ENCODE measurements around the gene SSTR1. TPM values are rescaled to one million over a fixed set of nuclear protein-coding genes. Genes with fewer than 3 reads are reported as not detected.

SSTR1 gene
- total RNA-seq, 1 experiment from 2014 or later = not detected

- ATAC-seq (no peak), DNase-seq (ENCODE audit: low read depth, low spot score) (no peak)
- no peaks in the 10 kb centered on the region for H3K27me3 ChIP-seq (ENCODE audit: insufficient read depth, low read length)
- no peaks in the 10 kb centered on the region for H3K9me2 ChIP-seq (ENCODE audit: insufficient read depth)
- POLR2A ChIA-PET = no interaction called here
- peaks cover 0 to 3% of the 10 kb centered on the region in 2 experiments; a peak in 1 of 4 replicates for H3K9me3 ChIP-seq (ENCODE audit: control insufficient read depth in 1 of 2, insufficient read depth in 1 of 2, low read depth in 1 of 2, low read length in 2 of 2)
- no peak overlapping the region for H2AFZ ChIP-seq (ENCODE audit: low read depth, low read length, poor library complexity, severe bottlenecking)
- CTCF ChIA-PET = no interaction called here
- H3K27ac ChIP-seq (ENCODE audit: low read depth, low read length) = no peak overlapping the region
- no peaks in the 10 kb centered on the region for H4K20me1 ChIP-seq (ENCODE audit: insufficient read depth)
- H3K9ac ChIP-seq (ENCODE audit: low read length) = no peak overlapping the region
- H3K36me3 ChIP-seq (ENCODE audit: control insufficient read depth in 1 of 2, insufficient read depth in 2 of 2, low read length in 2 of 2) = no peaks in the 10 kb centered on the region
- RAD21 ChIA-PET (ENCODE audit: low non-redundant PET in 1 of 2, low total read pairs in 2 of 2, uncharacterized antibody in 2 of 2, unreplicated experiment in 2 of 2) = no interaction called here
- H3K4me2 ChIP-seq (ENCODE audit: low read length) = no peak overlapping the region
- no TSS peak for BruUV-seq (replicated peaks)
- intact Hi-C loops (cut with micrococcal nuclease) = no loop called here
- no peaks in the 10 kb centered on the region for H3K79me2 ChIP-seq (ENCODE audit: insufficient read depth, low read length)
- no peaks in the 10 kb centered on the region for H3K4me1 ChIP-seq (ENCODE audit: control insufficient read depth in 1 of 2, insufficient read depth in 2 of 2, low read length in 2 of 2)
- TF ChIP-seq, protein P1, sequence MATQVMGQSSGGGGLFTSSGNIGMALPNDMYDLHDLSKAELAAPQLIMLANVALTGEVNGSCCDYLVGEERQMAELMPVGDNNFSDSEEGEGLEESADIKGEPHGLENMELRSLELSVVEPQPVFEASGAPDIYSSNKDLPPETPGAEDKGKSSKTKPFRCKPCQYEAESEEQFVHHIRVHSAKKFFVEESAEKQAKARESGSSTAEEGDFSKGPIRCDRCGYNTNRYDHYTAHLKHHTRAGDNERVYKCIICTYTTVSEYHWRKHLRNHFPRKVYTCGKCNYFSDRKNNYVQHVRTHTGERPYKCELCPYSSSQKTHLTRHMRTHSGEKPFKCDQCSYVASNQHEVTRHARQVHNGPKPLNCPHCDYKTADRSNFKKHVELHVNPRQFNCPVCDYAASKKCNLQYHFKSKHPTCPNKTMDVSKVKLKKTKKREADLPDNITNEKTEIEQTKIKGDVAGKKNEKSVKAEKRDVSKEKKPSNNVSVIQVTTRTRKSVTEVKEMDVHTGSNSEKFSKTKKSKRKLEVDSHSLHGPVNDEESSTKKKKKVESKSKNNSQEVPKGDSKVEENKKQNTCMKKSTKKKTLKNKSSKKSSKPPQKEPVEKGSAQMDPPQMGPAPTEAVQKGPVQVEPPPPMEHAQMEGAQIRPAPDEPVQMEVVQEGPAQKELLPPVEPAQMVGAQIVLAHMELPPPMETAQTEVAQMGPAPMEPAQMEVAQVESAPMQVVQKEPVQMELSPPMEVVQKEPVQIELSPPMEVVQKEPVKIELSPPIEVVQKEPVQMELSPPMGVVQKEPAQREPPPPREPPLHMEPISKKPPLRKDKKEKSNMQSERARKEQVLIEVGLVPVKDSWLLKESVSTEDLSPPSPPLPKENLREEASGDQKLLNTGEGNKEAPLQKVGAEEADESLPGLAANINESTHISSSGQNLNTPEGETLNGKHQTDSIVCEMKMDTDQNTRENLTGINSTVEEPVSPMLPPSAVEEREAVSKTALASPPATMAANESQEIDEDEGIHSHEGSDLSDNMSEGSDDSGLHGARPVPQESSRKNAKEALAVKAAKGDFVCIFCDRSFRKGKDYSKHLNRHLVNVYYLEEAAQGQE (IDR thresholded peaks at IDR 0.05; ENCODE audit: low read depth) = no peak
- TF ChIP-seq, protein P2, sequence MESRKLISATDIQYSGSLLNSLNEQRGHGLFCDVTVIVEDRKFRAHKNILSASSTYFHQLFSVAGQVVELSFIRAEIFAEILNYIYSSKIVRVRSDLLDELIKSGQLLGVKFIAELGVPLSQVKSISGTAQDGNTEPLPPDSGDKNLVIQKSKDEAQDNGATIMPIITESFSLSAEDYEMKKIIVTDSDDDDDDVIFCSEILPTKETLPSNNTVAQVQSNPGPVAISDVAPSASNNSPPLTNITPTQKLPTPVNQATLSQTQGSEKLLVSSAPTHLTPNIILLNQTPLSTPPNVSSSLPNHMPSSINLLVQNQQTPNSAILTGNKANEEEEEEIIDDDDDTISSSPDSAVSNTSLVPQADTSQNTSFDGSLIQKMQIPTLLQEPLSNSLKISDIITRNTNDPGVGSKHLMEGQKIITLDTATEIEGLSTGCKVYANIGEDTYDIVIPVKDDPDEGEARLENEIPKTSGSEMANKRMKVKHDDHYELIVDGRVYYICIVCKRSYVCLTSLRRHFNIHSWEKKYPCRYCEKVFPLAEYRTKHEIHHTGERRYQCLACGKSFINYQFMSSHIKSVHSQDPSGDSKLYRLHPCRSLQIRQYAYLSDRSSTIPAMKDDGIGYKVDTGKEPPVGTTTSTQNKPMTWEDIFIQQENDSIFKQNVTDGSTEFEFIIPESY (IDR thresholded peaks at IDR 0.05; ENCODE audit: extremely low read depth, insufficient replicate concordance, low read length) = no peak
- TF ChIP-seq CEBPB (IDR thresholded peaks at IDR 0.05; ENCODE audit: low read depth) (no peak), POLR2A (IDR thresholded peaks at IDR 0.05; ENCODE audit: borderline replicate concordance, extremely low read depth, insufficient read depth, insufficient read length) (no peak)
- no peak overlapping the region for H3K4me3 ChIP-seq (replicated peaks in 1 of 2; ENCODE audit: low read depth in 1 of 2, low read length in 2 of 2)
These were observed 48.8 kb downstream of the SSTR1 start for GRCh38 chr14:38256533-38256840.

All from HCT116 (cell line).